HG02678 (cell line): ENCODE data around the gene CMKLR1.

Experiments used
- ATAC-seq: cut with Tn5 transposase; IDR thresholded peaks from one replicate; pipeline ENCODE4 v1.9.1; 2021; ENCODE audit warnings: mild to moderate bottlenecking, moderate library complexity; ENCODE audit not compliant: unreplicated experiment

The CMKLR1 gene

DNA sequence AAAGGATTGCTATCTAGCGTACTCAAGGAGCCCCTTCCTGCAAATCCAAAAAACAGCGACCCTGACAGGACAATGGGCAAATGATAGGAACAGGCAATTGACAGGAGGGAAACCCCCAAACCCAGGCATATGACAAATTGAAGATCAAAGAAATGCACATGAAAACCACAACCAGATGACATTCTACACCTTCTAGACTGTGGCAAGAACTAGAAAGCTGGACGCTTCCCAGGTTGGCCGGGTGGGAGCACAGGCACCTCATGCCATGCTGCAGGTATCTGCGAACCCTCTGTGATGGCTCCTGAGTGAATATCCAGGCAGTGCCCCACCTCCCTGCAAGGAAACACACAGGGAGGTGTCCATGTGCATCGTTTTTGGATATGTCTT is 37.1 kb downstream of the CMKLR1 start:
- no peak for ATAC-seq

DNA sequence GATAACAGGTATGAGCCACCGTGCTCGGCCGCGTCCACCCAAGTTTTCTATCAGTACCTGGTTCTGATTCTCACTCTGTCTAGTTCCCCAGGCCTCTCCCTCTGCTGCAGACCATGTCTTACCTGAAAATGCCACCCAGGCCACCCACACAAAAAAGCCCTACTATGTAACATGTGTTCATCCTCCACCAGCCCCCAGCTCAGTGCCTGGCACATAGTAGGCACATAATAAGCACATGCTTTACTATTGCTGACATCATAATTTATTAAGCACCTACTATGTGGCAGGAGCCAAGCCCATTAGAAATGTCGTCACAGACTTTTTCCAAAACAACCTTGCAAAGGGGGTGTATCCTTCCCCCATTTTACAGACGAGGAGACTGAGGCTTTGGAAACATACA is 37.8 kb downstream of the CMKLR1 start:
- ATAC-seq, result no peak

DNA sequence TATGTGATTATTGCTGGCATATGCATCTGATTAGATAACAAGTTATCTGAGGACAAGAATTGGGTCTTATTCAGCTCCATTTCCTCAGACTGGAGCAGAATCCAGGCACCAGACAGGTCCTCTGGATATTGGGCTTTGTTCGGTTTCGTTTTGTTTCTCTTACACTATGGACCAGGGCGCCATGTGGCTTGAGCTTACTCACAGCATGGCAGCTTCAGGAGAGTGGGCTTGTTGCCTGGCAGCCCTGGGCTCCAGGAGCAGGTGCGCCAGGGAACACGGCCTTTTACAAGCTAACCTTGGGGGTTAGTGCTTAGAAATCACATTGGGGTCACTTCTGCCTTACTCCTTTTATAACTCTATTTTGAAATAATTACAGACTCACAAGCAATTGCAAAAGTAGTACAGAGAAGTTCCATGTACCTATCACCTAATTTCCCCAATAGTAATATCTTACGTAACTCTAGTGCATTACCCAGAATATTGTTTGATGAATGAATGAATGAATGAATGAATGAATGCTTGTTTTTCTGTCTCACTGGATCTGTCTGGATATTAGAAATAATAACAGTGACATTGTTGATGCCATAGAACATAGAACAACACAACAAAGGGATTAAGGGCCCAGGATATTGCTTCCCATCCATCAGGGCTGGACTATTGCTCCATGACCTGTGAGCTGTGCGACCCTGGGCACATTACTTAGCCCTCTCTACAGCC is 39.0 kb downstream of the CMKLR1 start:
- ATAC-seq, result no peak

- ATAC-seq, result no peak
Observed at GRCh38 chr12:108299516-108299915, 39.6 kb downstream of the CMKLR1 start.

- no peak for ATAC-seq
Observed at GRCh38 chr12:108298761-108299275, 40.3 kb downstream of the CMKLR1 start.

DNA sequence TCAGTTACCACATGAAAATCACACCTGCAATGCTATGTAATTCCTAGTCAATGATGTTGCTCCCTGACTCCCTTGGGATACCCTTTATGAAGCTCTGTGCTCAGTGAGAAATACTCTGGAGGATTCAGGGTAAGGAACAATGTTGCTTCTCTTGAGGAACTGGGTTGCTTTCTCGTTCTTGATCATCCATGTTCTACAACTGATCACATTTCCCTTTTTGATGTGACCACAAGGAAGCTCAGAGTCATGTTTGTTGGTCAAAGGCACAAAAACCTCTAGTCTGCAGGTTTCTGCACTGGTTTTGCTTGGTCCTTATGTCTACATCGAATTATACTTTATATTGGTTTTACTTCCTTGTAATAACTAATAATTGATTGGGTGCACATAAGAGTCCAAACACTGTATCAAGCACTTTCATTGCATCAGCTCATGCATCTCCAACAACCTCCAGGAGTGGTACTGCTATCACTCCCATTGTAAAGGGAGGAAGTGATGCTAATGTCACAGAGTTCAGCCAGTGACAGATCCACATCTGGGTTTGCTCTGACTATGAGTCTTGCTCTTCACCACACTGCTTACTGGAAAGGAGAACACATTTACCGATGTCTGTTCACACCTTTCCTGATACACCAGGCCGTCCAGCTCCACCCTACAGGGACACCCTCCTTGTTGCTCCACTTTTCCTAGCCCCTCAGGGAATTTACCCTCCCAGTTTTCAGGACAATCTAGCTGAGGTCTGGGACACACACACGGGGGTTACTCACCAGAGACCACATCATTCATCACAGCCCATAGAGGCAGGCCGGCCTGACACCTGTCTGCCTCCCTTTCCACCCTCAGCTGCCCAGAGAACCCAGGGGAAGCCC is 41.0 kb downstream of the CMKLR1 start:
- no peak for ATAC-seq

GRCh38 chr12:108297424-108297823 is 41.7 kb downstream of the CMKLR1 start:
- ATAC-seq, result no peak

DNA sequence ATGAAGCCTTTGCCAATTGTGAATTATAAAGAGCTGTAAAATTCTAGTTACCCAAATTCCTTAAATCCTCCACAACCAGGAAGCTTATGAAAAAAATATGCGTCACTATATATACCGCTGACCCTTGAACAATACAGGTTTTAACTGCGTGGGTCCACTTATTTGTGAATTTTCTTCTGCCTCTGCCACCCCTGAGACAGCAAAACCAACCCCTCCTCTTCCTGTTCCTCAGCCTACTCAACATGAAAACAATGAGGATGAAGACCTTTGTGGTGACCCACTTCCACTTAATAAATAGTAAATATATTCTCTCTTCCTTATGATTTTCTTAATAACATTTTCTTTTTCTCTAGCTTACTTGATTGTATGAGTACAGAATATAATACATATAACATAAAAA is 42.2 kb downstream of the CMKLR1 start:
- ATAC-seq, result no peak

GRCh38 chr12:108295641-108296040 is 43.5 kb downstream of the CMKLR1 start:
- ATAC-seq, result no peak

- no peak for ATAC-seq
Observed at GRCh38 chr12:108289350-108290161, 49.6 kb downstream of the CMKLR1 start.

- no peak for ATAC-seq
Observed at GRCh38 chr12:108287227-108287626, 51.9 kb downstream of the CMKLR1 start.

GRCh38 chr12:108285016-108285415 is 54.1 kb downstream of the CMKLR1 start:
- ATAC-seq, result no peak

- no peak for ATAC-seq
Observed at GRCh38 chr12:108284163-108284562, 54.9 kb downstream of the CMKLR1 start.

DNA sequence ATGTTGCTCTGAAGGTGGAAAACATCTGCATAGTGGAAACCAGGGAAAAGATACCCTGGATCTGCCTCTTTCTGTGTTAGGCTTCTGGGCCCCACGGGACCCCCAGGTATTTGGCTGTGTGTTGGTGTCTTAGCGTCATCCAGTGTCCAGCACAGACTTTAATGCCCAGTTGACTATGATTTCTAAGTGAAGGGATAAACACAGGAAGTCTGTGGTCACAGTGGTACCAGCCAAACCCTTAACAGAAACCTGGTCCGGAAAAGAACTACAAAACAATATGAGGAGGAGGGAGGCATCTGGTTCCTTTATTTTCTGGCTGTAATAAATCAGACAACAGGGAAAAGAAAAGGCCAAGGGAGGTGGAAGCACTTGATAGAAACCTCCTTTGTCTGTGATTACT is 56.4 kb downstream of the CMKLR1 start:
- ATAC-seq, result no peak

- ATAC-seq, result no peak
Observed at GRCh38 chr12:108282160-108282559, 57.0 kb downstream of the CMKLR1 start.

GRCh38 chr12:108277613-108278012 is 61.5 kb downstream of the CMKLR1 start:
- ATAC-seq, result no peak

DNA sequence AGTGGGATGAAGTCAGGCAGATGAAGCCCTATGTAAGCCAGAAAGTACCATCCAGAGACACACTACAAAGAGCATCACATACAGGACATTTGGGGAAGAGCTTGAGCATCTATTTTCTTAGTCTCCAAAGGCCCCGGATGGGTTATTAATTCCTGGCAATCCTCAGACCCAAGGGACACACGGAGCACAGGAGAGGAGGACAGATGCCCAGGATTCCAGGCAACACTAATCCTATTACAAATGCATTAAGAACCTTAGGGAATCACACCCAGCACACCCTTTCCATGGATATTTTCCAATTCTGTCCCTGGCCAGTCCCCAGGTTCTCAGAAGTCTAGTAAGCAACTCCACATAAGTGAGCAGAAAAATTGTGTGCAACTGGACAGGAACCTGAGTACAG is 65.9 kb downstream of the CMKLR1 start:
- ATAC-seq, result no peak

GRCh38 chr12:108271951-108272872 is 66.9 kb downstream of the CMKLR1 start:
- no peak for ATAC-seq

GRCh38 chr12:108270849-108271143 is 68.3 kb downstream of the CMKLR1 start:
- no peak for ATAC-seq
